ENCODE data around the gene KRTAP10-8.
"Not testable (repeated sequence)": the region's sequence is repeated elsewhere in the genome, so short reads cannot be mapped to it uniquely, and the experiment has no call there.

The KRTAP10-8 gene

GRCh38 chr21:44574457-44575306 is 37.2 kb upstream of the KRTAP10-8 start:
- Mint-ChIP-seq H3K4me3 (no peak overlapping the region), H3K27me3 (ENCODE audit: low read depth) (no peaks in the 10 kb centered on the region), H3K36me3 (ENCODE audit: low read depth) (no peaks in the 10 kb centered on the region), H3K27ac (no peak overlapping the region), H3K9me3 (peaks cover 22% of the 10 kb centered on the region), H3K4me1 (ENCODE audit: low read depth) (no peaks in the 10 kb centered on the region)
- no peak for DNase-seq (ENCODE audit: low spot score)

GRCh38 chr21:44575307-44576024 is 36.4 kb upstream of the KRTAP10-8 start:
- Mint-ChIP-seq H3K27me3 (ENCODE audit: low read depth) (no peaks in the 10 kb centered on the region), H3K36me3 (ENCODE audit: low read depth) (no peaks in the 10 kb centered on the region), H3K4me1 (ENCODE audit: low read depth) (no peaks in the 10 kb centered on the region), H3K9me3 (peaks cover 27% of the 10 kb centered on the region), H3K27ac (no peak overlapping the region), H3K4me3 (no peak overlapping the region)
- no peak for DNase-seq (ENCODE audit: low spot score)

- peaks cover 33% of the 10 kb centered on the region for H3K9me3 Mint-ChIP-seq
Observed at GRCh38 chr21:44576025-44576420, 35.9 kb upstream of the KRTAP10-8 start.

DNA sequence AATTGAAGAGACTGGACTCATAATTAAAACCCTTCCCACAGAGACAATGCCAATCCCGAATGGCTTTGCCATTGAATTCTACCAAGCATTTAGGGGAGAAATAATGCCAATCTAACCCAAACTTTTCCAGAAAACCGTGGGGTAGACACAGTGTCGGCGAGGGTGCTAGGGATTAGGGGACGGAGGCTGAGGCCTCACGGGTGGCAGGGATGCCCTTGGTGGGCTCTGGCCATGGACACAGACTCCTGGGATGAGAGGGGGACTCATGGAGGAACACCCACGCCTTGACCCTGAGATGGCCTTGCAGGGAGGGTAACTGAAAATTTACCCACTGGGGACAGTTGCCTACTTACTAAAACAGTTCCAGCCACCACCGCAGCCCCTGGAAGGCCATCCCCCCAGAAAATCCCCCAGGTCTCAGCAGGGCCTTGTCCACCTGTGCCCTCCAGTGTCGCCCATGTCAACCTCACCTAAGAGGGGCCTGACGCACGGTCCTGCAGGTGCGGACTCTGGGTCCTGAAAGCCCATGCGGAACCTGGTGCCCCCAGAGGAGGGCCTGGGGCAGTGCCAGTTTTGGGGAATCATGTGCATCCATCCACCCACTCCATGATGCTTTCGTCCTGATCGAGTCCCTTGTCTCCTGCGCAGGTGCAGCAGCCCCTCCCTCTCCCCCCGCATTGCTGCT is 33.4 kb upstream of the KRTAP10-8 start:
- no peak overlapping the region for H3K27ac Mint-ChIP-seq
- DNase-seq (ENCODE audit: low spot score) = no peak
- no peaks in the 10 kb centered on the region for H3K4me1 Mint-ChIP-seq (ENCODE audit: low read depth)
- H3K27me3 Mint-ChIP-seq (ENCODE audit: low read depth) = no peaks in the 10 kb centered on the region
- peaks cover 1% of the 10 kb centered on the region for H3K36me3 Mint-ChIP-seq (ENCODE audit: low read depth)
- H3K9me3 Mint-ChIP-seq = peaks cover 49% of the 10 kb centered on the region
- no peak overlapping the region for H3K4me3 Mint-ChIP-seq

More at GRCh38 chr21:44576025-44576420, 35.9 kb upstream of the KRTAP10-8 start:
- no peak for DNase-seq (ENCODE audit: low spot score)
- no peaks in the 10 kb centered on the region for H3K27me3 Mint-ChIP-seq (ENCODE audit: low read depth)
- H3K4me3 Mint-ChIP-seq = no peak overlapping the region
- no peaks in the 10 kb centered on the region for H3K4me1 Mint-ChIP-seq (ENCODE audit: low read depth)
- H3K36me3 Mint-ChIP-seq (ENCODE audit: low read depth) = peaks cover under 1% of the 10 kb centered on the region
- H3K27ac Mint-ChIP-seq = no peak overlapping the region

GRCh38 chr21:44579056-44579832 is 32.6 kb upstream of the KRTAP10-8 start:
- Mint-ChIP-seq H3K36me3 (ENCODE audit: low read depth) (peaks cover 1% of the 10 kb centered on the region), H3K4me3 (no peak overlapping the region), H3K9me3 (peaks cover 49% of the 10 kb centered on the region), H3K27me3 (ENCODE audit: low read depth) (no peaks in the 10 kb centered on the region), H3K4me1 (ENCODE audit: low read depth) (peaks cover 4% of the 10 kb centered on the region), H3K27ac (no peak overlapping the region)
- DNase-seq (ENCODE audit: low spot score) = no peak

DNA sequence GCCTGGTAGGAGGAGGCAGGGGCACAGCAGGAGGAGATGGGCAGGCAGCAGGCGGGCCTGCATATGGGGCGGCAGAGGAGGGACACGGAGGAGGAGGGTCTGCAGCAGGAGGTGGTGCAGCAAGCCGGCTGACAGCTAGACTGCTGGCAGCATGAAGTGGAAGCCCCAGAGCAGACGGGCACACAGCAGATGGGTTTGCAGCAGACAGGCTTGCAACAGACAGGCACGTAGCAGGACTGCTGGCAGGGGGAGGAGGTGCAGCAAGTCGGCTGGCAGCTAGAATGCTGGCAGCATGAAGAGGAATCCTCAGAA is 32.1 kb upstream of the KRTAP10-8 start:
- H3K9me3 Mint-ChIP-seq = peaks cover 49% of the 10 kb centered on the region
- no peak for DNase-seq (ENCODE audit: low spot score)
- H3K4me1 Mint-ChIP-seq (ENCODE audit: low read depth) = peaks cover 5% of the 10 kb centered on the region
- peaks cover 1% of the 10 kb centered on the region for H3K36me3 Mint-ChIP-seq (ENCODE audit: low read depth)
- no peaks in the 10 kb centered on the region for H3K27me3 Mint-ChIP-seq (ENCODE audit: low read depth)
- H3K4me3 Mint-ChIP-seq = no peak overlapping the region
- H3K27ac Mint-ChIP-seq = no peak overlapping the region

DNA sequence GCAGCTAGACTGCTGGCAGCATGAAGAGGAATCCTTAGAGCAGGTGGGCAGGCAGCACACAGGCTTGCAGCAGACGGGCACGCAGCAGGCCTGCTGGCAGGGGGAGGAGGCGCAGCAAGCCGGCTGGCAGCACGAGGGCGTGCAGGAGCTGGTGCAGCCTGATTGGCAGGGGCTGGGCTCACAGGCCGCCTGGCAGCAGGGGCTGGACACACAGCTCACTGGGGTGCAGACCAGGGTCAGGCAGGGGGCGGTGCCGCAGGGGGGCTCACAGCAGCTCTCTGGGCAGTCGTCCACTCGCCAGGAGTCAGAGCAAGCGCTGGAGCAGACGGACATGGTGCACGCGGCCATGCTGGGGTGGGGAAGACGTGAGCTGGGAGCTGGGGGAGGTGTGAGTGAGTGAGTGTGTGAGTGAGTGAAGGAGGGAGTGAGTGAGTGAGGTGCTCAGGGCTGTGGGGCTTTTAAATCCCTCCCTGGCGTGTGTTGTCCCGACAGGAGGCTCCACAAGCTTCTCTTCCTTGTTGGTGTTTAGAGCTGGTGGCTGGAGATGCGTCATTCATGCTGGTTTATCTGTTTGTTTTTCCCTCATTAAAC is 31.6 kb upstream of the KRTAP10-8 start, which contains the start of gene KRTAP10-5:
Gene KRTAP10-5, minus strand, starts transcription at position 374 of the 591 bp plus-strand sequence. Its CDS starts 26 bp downstream, at position 348.
- peaks cover 49% of the 10 kb centered on the region for H3K9me3 Mint-ChIP-seq
- not testable (repeated sequence) for H3K27ac Mint-ChIP-seq; H3K36me3 Mint-ChIP-seq (ENCODE audit: low read depth); H3K27me3 Mint-ChIP-seq (ENCODE audit: low read depth); H3K4me3 Mint-ChIP-seq; DNase-seq (ENCODE audit: low spot score); H3K4me1 Mint-ChIP-seq (ENCODE audit: low read depth)

DNA sequence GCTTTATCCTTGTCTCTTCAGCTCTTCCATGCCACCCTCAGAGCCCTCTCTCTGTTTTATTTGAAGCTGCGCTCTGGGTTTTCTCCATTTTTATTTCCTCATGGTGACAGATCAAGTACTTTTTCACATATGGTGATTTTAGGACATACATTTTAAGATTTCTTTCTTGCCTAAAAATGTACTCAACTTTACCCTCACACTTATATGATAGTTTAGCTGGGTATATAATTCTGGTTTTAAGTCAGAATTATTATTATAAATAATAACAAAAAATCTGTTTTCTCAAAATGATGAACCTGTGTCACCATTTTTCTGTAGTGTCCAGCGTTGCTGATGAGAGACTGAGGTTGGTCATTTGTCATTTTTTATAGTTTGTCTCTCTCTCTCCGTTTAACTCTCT is 30.7 kb upstream of the KRTAP10-8 start:
- no peak overlapping the region for H3K27ac Mint-ChIP-seq
- H3K4me1 Mint-ChIP-seq (ENCODE audit: low read depth) = peaks cover 5% of the 10 kb centered on the region
- H3K9me3 Mint-ChIP-seq = peaks cover 49% of the 10 kb centered on the region
- DNase-seq (ENCODE audit: low spot score) = no peak
- peaks cover 10% of the 10 kb centered on the region for H3K27me3 Mint-ChIP-seq (ENCODE audit: low read depth)
- H3K36me3 Mint-ChIP-seq (ENCODE audit: low read depth) = peaks cover 1% of the 10 kb centered on the region
- H3K4me3 Mint-ChIP-seq = no peak overlapping the region

DNA sequence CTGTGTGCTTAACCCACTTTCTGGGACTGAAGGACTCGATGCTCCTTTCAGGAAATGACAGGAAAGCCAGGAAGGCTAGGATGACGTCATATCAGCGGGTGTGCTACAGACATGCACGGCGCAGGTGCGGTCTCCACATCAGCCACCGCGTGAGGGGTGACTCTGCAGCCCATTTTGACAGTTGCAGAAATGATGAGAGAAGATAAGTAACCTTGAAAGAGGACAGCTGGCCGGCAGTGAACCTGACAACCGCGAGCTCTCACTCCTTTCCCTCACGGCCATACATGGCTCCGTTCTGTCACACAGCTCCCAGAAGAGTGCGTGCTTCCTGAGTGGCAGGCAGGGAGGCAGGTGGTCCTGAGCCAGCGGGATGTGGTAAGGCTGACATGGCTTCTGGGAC is 29.8 kb upstream of the KRTAP10-8 start:
- H3K4me3 Mint-ChIP-seq = no peak overlapping the region
- peaks cover 1% of the 10 kb centered on the region for H3K36me3 Mint-ChIP-seq (ENCODE audit: low read depth)
- DNase-seq (ENCODE audit: low spot score) = no peak
- H3K9me3 Mint-ChIP-seq = peaks cover 44% of the 10 kb centered on the region
- peaks cover 17% of the 10 kb centered on the region for H3K27me3 Mint-ChIP-seq (ENCODE audit: low read depth)
- H3K27ac Mint-ChIP-seq = no peak overlapping the region
- peaks cover 5% of the 10 kb centered on the region for H3K4me1 Mint-ChIP-seq (ENCODE audit: low read depth)

- Mint-ChIP-seq H3K9me3 (peaks cover 32% of the 10 kb centered on the region), H3K27me3 (ENCODE audit: low read depth) (peaks cover 27% of the 10 kb centered on the region), H3K4me3 (no peak overlapping the region), H3K36me3 (ENCODE audit: low read depth) (peaks cover 1% of the 10 kb centered on the region), H3K4me1 (ENCODE audit: low read depth) (peaks cover 5% of the 10 kb centered on the region), H3K27ac (no peak overlapping the region)
- DNase-seq (ENCODE audit: low spot score) = no peak
Observed at GRCh38 chr21:44583089-44583799, 28.6 kb upstream of the KRTAP10-8 start.

DNA sequence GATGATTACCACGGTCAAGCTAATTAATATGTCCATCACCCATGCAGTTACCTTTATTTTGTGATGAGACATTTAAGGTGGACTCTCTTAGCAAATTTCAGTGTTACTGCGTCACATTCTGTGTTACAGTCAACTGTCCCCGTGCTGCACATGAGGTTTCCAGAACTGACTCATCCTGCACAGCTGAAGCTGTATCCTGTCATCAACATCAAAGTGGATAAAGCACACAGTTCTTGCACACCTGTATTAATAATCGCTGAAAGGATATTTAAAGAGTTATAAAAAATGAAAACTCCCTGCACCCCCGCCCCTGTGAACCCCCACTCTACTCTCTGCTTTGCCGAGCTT is 28.1 kb upstream of the KRTAP10-8 start:
- Mint-ChIP-seq H3K27me3 (ENCODE audit: low read depth) (peaks cover 27% of the 10 kb centered on the region), H3K9me3 (peaks cover 31% of the 10 kb centered on the region), H3K4me3 (no peak overlapping the region), H3K36me3 (ENCODE audit: low read depth) (peaks cover 1% of the 10 kb centered on the region), H3K4me1 (ENCODE audit: low read depth) (peaks cover 5% of the 10 kb centered on the region), H3K27ac (no peak overlapping the region)
- DNase-seq (ENCODE audit: low spot score) = no peak

- Mint-ChIP-seq H3K27me3 (ENCODE audit: low read depth) (peaks cover 27% of the 10 kb centered on the region), H3K4me3 (no peak overlapping the region), H3K9me3 (peaks cover 18% of the 10 kb centered on the region), H3K4me1 (ENCODE audit: low read depth) (peaks cover 5% of the 10 kb centered on the region), H3K27ac (no peak overlapping the region), H3K36me3 (ENCODE audit: low read depth) (peaks cover 1% of the 10 kb centered on the region)
- no peak for DNase-seq (ENCODE audit: low spot score)
Observed at GRCh38 chr21:44585892-44586291, 26.0 kb upstream of the KRTAP10-8 start.

DNA sequence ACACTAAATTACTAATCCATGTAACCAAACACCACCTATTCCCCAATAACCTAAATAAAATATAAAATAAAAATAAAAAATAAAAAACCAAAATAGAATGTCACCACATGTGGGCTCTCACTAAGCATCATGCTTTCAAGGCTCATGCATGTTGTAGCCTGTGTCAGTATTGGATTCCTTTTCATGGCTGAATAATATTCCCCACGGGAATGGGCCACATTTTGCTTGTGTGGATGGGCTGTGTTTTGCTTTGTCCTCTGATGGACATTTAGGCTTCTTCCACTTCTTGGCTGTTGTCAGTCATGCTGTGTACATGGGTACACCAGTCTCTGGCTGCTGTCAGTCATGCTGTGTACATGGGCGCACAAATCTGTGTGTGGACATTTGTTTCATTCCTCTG is 22.8 kb upstream of the KRTAP10-8 start:
- Mint-ChIP-seq H3K27ac (no peak overlapping the region), H3K4me3 (no peak overlapping the region), H3K36me3 (ENCODE audit: low read depth) (no peaks in the 10 kb centered on the region), H3K9me3 (no peaks in the 10 kb centered on the region), H3K4me1 (ENCODE audit: low read depth) (peaks cover 2% of the 10 kb centered on the region), H3K27me3 (ENCODE audit: low read depth) (peaks cover 27% of the 10 kb centered on the region)
- no peak for DNase-seq (ENCODE audit: low spot score)

Measured in T-helper 2 cell treated with Interferon-gamma antibody and Interleukin-4, amounts not matched to agents 5 μg/mL and 100 μg/mL, for 36 hours (primary cell).